ENCODE results near the gene OGA. TPM values are rescaled to one million over a fixed set of nuclear protein-coding genes. Genes with fewer than 3 reads are reported as not detected.

OGA gene
- total and polyA plus RNA-seq, 9 of the 15 experiments (the other 6 are each of a cell fraction or from before 2014, with no cell fraction given), result 13.5 to 73.5 (median 59.5) TPM

DNA sequence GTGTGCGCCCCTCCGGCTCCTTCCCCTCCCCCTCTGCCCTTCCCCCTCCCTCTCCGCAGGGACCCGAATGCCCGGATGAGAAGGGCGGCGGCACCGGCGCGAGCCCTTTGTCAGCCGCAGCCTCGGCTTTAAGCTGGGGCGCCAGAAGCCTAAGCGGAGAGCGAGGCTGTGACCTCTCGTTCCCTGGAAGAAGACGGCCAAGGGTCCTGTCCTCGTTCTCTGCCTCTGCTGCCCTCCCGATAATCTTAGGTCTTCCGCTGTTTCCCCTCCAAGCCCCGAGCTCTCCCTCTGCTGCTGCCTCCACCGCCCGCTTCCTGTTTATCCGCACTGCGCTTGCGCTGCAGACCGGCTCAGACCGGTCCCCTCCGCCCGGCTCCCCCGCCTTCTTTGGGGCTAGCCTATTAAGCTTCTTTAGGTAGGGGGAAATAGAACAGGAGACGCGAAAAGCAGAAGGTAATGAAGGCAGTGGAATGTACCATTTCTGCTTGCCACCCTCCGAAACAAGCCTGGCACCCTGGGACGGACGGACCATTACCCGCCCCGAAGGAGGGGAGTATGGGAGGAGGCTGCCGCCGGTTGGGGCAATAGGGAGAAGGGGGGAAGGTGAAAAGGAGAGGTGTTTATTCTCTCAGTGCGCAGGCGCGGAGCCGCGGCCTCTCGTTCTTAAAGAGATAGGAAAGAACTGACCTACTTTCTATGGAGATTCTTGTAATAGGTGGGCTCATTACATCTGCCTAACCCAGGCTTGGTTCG is at the start of gene OGA (continued):
- TF ChIP-seq, protein P1, sequence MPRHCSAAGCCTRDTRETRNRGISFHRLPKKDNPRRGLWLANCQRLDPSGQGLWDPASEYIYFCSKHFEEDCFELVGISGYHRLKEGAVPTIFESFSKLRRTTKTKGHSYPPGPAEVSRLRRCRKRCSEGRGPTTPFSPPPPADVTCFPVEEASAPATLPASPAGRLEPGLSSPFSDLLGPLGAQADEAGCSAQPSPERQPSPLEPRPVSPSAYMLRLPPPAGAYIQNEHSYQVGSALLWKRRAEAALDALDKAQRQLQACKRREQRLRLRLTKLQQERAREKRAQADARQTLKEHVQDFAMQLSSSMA (CRISPR knock-in tag; IDR thresholded peaks at IDR 0.05), result no peak
- TF ChIP-seq TRIM24 (IDR thresholded peaks at IDR 0.05) (peak in 1 of 2 experiments; percentile 73; a peak in 2 of 4 replicates), ZNF311 (CRISPR knock-in tag; IDR thresholded peaks at IDR 0.05) (no peak), NR1H2 (CRISPR knock-in tag; IDR thresholded peaks at IDR 0.05) (no peak), ZFP36 (IDR thresholded peaks at IDR 0.05; ENCODE audit: low read depth, low read length, partially characterized antibody) (no peak), SMARCE1 (IDR thresholded peaks at IDR 0.05) (no peak), SP1 (CRISPR knock-in tag; IDR thresholded peaks at IDR 0.05) (peak; percentile 85), GABPB2 (CRISPR knock-in tag; conservative IDR thresholded peaks at IDR 0.05) (no peak), FOXJ3 (CRISPR knock-in tag; IDR thresholded peaks at IDR 0.05) (no peak), DPF2 (IDR thresholded peaks at IDR 0.05) (no peak), ZKSCAN8 (CRISPR knock-in tag; IDR thresholded peaks at IDR 0.05) (no peak), FOXA1 (IDR thresholded peaks at IDR 0.05; ENCODE audit: borderline replicate concordance) (no peak), HMGN3 (IDR thresholded peaks at IDR 0.05; ENCODE audit: borderline replicate concordance, extremely low read depth, insufficient read length, low read depth, low read length) (peak; percentile 6), RFX7 (CRISPR knock-in tag; IDR thresholded peaks at IDR 0.05) (no peak), SMARCC2 (IDR thresholded peaks at IDR 0.05; ENCODE audit: low read depth) (no peak), NR3C1 (CRISPR knock-in tag; IDR thresholded peaks at IDR 0.05) (no peak), ZNF165 (CRISPR knock-in tag; IDR thresholded peaks at IDR 0.05; ENCODE audit: borderline replicate concordance) (no peak), ZNF232 (CRISPR knock-in tag; IDR thresholded peaks at IDR 0.05) (no peak), ARID2 (IDR thresholded peaks at IDR 0.05) (no peak)
- TF ChIP-seq, protein P2, sequence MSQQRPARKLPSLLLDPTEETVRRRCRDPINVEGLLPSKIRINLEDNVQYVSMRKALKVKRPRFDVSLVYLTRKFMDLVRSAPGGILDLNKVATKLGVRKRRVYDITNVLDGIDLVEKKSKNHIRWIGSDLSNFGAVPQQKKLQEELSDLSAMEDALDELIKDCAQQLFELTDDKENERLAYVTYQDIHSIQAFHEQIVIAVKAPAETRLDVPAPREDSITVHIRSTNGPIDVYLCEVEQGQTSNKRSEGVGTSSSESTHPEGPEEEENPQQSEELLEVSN (IDR thresholded peaks at IDR 0.05; ENCODE audit: borderline replicate concordance in 1 of 2, extremely low read depth in 1 of 2, insufficient read depth in 1 of 2, insufficient read length in 1 of 2, low read depth in 1 of 2, low read length in 1 of 2, poor library complexity in 1 of 2, severe bottlenecking in 1 of 2), result no peak
- TF ChIP-seq, protein P3, sequence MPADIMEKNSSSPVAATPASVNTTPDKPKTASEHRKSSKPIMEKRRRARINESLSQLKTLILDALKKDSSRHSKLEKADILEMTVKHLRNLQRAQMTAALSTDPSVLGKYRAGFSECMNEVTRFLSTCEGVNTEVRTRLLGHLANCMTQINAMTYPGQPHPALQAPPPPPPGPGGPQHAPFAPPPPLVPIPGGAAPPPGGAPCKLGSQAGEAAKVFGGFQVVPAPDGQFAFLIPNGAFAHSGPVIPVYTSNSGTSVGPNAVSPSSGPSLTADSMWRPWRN (IDR thresholded peaks at IDR 0.05; ENCODE audit: low read depth), result no peak
- TF ChIP-seq, protein P4, sequence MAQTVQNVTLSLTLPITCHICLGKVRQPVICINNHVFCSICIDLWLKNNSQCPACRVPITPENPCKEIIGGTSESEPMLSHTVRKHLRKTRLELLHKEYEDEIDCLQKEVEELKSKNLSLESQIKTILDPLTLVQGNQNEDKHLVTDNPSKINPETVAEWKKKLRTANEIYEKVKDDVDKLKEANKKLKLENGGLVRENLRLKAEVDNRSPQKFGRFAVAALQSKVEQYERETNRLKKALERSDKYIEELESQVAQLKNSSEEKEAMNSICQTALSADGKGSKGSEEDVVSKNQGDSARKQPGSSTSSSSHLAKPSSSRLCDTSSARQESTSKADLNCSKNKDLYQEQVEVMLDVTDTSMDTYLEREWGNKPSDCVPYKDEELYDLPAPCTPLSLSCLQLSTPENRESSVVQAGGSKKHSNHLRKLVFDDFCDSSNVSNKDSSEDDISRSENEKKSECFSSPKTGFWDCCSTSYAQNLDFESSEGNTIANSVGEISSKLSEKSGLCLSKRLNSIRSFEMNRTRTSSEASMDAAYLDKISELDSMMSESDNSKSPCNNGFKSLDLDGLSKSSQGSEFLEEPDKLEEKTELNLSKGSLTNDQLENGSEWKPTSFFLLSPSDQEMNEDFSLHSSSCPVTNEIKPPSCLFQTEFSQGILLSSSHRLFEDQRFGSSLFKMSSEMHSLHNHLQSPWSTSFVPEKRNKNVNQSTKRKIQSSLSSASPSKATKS (CRISPR knock-in tag; IDR thresholded peaks at IDR 0.05), result no peak
- TF ChIP-seq, protein P5, sequence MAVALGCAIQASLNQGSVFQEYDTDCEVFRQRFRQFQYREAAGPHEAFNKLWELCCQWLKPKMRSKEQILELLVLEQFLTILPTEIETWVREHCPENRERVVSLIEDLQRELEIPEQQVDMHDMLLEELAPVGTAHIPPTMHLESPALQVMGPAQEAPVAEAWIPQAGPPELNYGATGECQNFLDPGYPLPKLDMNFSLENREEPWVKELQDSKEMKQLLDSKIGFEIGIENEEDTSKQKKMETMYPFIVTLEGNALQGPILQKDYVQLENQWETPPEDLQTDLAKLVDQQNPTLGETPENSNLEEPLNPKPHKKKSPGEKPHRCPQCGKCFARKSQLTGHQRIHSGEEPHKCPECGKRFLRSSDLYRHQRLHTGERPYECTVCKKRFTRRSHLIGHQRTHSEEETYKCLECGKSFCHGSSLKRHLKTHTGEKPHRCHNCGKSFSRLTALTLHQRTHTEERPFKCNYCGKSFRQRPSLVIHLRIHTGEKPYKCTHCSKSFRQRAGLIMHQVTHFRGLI (CRISPR knock-in tag; IDR thresholded peaks at IDR 0.05), result no peak

Measured in K562 (cell line).